ENCODE results near the gene CAPN5. TPM values are rescaled to one million over a fixed set of nuclear protein-coding genes. Genes with fewer than 3 reads are reported as not detected.
"Not testable (repeated sequence)": the region's sequence is repeated elsewhere in the genome, so short reads cannot be mapped to it uniquely, and the experiment has no call there.

Gene CAPN5
- total RNA-seq, 1 experiment from 2014 or later, result 10.4 TPM

DNA sequence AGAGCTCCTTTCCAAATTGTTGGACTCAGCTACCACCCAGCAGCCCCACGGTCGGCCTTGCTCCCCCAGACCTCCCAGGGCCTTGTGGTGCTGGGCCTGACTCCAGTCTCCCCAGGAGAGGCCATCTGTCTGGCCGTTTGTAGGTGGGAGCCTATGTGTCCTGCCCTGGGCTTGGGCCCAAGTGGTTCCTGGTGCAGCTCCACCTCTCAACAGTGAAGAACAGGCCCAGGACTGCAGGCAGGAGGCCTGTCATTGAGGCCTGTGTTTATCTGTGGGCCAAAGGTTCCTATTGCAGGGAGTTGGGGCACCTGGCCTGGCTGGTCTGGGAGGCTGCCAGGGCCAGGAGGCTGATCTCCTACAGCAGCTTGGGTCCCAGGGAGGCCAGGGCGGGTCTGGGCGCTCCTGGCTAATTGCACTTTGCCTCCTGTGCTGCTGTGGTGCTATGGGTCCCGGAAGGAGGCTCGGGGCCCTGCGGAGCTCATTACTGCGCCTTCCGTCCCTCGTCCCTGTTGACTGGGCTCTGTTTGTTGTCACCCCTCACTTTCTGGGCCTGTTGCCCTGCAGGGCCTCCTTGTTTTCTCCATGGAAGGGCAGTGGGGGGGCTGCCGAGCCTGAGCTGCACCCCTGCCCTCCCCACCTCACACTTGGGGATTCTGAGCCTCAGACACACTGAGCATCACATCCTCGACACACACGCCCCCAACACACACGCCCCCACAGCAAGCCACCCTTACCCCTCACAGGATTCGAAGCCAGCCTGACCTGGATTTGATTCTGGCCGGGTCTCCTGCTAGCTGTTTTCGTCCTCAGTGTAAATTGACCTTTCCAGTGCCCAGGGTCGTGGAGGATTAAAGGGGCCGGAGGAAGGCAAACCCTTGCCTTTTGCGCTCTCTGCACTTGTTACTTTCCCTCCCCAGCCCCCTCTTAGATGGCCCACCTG lies 29.1 kb downstream of the CAPN5 start:
- H3K27me3 ChIP-seq (replicated peaks), result no peaks in the 10 kb centered on the region
- DNase-seq (ENCODE audit: low read depth in 1 of 2, low spot score in 2 of 2), result no peak
- no peak overlapping the region for H3K27ac ChIP-seq
- H3K4me3 ChIP-seq, result no peak overlapping the region
- no peaks in the 10 kb centered on the region for H3K4me1 ChIP-seq (replicated peaks)
- H3K9me3 ChIP-seq (replicated peaks), result no peaks in the 10 kb centered on the region
- no peaks in the 10 kb centered on the region for H3K36me3 ChIP-seq

GRCh38 chr11:77096591-77097019 lies 29.8 kb downstream of the CAPN5 start:
- H3K4me1 ChIP-seq (replicated peaks), result no peaks in the 10 kb centered on the region
- no peaks in the 10 kb centered on the region for H3K27me3 ChIP-seq (replicated peaks)
- DNase-seq (ENCODE audit: low read depth in 1 of 2, low spot score in 2 of 2), result no peak
- no peaks in the 10 kb centered on the region for H3K9me3 ChIP-seq (replicated peaks)
- H3K36me3 ChIP-seq, result no peaks in the 10 kb centered on the region
- no peak overlapping the region for H3K27ac ChIP-seq
- no peak overlapping the region for H3K4me3 ChIP-seq

DNA sequence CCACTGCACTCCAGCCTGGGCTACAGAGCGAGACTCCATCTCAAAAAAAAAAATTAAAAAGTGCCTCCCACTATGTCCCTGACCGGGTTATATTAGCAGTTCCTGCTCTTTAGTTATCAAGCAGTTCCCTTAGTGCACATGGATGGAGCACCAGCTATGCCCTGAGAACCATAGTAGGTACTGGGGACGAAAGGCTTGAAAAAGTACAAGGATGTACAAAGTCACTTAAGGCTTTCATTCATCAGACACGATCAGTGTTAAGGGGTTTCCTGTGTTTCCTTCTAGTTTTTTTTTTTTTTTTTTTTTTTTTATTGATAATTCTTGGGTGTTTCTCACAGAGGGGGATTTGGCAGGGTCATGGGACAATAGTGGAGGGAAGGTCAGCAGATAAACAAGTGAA lies 30.4 kb downstream of the CAPN5 start:
- not testable (repeated sequence) for H3K27me3 ChIP-seq (replicated peaks); H3K9me3 ChIP-seq (replicated peaks); DNase-seq (ENCODE audit: low read depth in 1 of 2, low spot score in 2 of 2); H3K36me3 ChIP-seq; H3K27ac ChIP-seq; H3K4me1 ChIP-seq (replicated peaks); H3K4me3 ChIP-seq

- Histone ChIP-seq H3K9me3 (replicated peaks) (no peaks in the 10 kb centered on the region), H3K36me3 (no peaks in the 10 kb centered on the region), H3K27me3 (replicated peaks) (no peaks in the 10 kb centered on the region), H3K4me3 (no peak overlapping the region), H3K4me1 (replicated peaks) (no peaks in the 10 kb centered on the region), H3K27ac (no peak overlapping the region)
- no peak for DNase-seq (ENCODE audit: low read depth in 1 of 2, low spot score in 2 of 2)
Measured at GRCh38 chr11:77100166-77101042, 33.6 kb downstream of the CAPN5 start.

GRCh38 chr11:77101043-77101537 lies 34.3 kb downstream of the CAPN5 start:
- no peak for DNase-seq (ENCODE audit: low read depth in 1 of 2, low spot score in 2 of 2)
- H3K4me3 ChIP-seq, result no peak overlapping the region
- no peaks in the 10 kb centered on the region for H3K27me3 ChIP-seq (replicated peaks)
- no peaks in the 10 kb centered on the region for H3K9me3 ChIP-seq (replicated peaks)
- no peaks in the 10 kb centered on the region for H3K36me3 ChIP-seq
- no peak overlapping the region for H3K27ac ChIP-seq
- H3K4me1 ChIP-seq (replicated peaks), result no peaks in the 10 kb centered on the region

DNA sequence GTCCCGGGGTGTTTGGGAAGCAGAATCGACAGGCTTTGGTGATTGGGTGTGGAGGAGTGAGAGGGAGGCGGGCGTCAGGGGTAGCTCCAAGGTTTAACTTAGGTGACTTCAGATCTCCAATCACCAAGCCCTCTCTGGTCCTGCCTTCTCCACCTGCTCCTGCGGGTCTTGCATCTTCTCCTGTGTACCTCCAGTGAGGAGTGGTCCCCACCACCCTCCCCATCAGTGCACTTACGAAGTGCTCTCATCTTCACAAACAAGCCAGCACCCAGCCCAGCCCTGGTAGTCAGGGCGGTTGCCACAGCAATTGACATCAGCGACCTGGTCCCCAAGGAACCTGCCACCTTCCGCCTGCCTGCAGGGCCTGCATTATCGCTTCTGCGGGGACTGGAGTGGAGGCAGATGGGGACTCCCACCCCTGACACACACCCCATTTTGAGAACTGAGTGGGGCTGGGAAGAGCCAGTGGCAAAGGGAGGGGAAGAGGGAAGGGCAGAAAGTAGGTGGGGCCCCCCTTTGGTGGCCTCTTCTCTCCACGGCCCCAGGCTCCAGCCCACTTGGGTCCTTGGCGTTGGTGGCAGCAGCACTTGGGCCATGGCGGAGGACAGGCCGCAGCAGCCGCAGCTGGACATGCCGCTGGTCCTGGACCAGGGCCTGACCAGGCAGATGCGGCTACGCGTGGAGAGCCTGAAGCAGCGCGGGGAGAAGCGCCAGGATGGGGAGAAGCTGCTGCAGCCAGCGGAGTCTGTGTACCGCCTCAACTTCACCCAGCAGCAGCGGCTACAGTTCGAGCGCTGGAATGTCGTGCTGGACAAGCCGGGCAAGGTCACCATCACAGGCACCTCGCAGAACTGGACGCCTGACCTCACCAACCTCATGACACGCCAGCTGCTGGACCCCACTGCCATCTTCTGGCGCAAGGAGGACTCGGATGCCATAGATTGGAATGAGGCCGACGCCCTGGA lies 35.8 kb downstream of the CAPN5 start, which contains the start of gene OMP:
OMP (plus strand) TSS at position 595 of the 965 bp plus-strand sequence; CDS start at position 595, 0 bp downstream.
- no peak for DNase-seq (ENCODE audit: low read depth in 1 of 2, low spot score in 2 of 2)
- Histone ChIP-seq H3K9me3 (replicated peaks) (no peaks in the 10 kb centered on the region), H3K27me3 (replicated peaks) (no peaks in the 10 kb centered on the region), H3K4me1 (replicated peaks) (peaks cover 5% of the 10 kb centered on the region), H3K36me3 (no peaks in the 10 kb centered on the region), H3K4me3 (no peak within 1 kb of the TSS), H3K27ac (no peak within 1 kb of the TSS)

DNA sequence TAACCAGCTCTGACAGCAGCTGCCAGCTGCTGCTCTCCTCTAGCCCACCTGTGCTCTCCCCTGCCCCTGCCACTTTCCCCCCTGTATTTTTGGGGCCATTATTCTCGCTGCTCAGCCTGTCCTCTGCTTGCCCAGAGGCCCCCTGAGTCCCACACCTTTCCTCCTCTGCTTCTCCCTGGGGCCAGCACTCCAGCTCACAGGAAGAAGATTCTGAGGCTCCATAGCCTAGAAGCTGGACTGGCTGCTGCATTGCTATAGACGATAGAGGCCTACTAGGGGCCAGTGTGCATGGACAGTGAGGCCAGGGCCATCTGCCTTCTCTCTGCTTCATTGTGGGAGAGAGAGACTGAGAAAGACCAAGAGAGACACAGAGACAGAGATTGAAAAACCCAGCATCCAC lies 36.5 kb downstream of the CAPN5 start:
- H3K4me1 ChIP-seq (replicated peaks), result peaks cover 12% of the 10 kb centered on the region
- H3K4me3 ChIP-seq, result no peak overlapping the region
- no peak overlapping the region for H3K27ac ChIP-seq
- H3K36me3 ChIP-seq, result no peaks in the 10 kb centered on the region
- DNase-seq (ENCODE audit: low read depth in 1 of 2, low spot score in 2 of 2), result no peak
- no peaks in the 10 kb centered on the region for H3K27me3 ChIP-seq (replicated peaks)
- no peaks in the 10 kb centered on the region for H3K9me3 ChIP-seq (replicated peaks)

- H3K27me3 ChIP-seq (replicated peaks), result no peaks in the 10 kb centered on the region
- no peaks in the 10 kb centered on the region for H3K9me3 ChIP-seq (replicated peaks)
- no peak for DNase-seq (ENCODE audit: low read depth in 1 of 2, low spot score in 2 of 2)
- H3K4me1 ChIP-seq (replicated peaks), result peaks cover 23% of the 10 kb centered on the region
- no peak overlapping the region for H3K4me3 ChIP-seq
- H3K27ac ChIP-seq, result no peak overlapping the region
- H3K36me3 ChIP-seq, result no peaks in the 10 kb centered on the region
Measured at GRCh38 chr11:77104727-77105126, 38.0 kb downstream of the CAPN5 start.

DNA sequence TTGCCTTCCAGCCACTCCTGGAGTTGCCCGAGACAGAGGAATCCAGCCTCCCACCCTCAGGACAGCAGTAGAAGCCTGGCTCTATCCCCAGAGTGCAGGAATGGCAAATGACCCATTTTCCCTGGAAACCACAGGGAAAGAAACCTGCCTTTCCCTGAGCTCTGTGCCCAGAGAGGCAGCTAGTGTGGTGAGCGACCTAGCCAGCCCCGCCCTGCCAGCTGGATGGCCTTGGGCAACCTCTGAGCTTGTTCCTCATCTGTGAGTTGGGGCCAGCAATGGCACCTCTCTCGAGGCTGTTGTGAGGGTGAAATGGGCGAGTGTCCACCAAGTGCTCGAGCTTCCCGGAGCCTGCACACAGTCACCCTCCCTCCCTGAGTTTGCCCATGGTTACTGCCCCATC lies 39.5 kb downstream of the CAPN5 start:
- Histone ChIP-seq H3K9me3 (replicated peaks) (no peaks in the 10 kb centered on the region), H3K27me3 (replicated peaks) (no peaks in the 10 kb centered on the region), H3K27ac (no peak overlapping the region), H3K36me3 (no peaks in the 10 kb centered on the region), H3K4me3 (no peak overlapping the region), H3K4me1 (replicated peaks) (peaks cover 23% of the 10 kb centered on the region)
- no peak for DNase-seq (ENCODE audit: low read depth in 1 of 2, low spot score in 2 of 2)

DNA sequence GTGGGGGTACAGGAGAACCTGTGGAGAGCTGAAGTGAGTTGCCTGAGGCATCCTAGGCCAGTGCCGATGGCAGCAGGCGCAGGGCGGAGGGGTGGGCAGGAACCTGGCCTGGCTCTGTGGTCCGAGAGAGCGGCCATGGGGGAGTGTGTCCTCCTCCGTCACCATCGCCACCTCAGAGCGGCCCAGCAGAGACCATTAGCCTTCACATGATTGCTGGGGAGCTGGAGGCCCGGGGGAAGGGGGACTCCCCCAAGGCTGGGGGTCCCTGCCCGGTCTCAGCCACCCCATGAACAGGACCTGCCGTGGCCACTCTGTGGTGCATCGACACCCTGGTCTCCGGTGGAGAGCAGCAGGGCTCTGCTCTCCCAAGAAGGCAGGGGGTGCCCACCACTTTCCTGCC lies 40.0 kb downstream of the CAPN5 start:
- Histone ChIP-seq H3K27ac (no peak overlapping the region), H3K27me3 (replicated peaks) (no peaks in the 10 kb centered on the region), H3K4me1 (replicated peaks) (peaks cover 23% of the 10 kb centered on the region), H3K4me3 (no peak overlapping the region), H3K36me3 (no peaks in the 10 kb centered on the region), H3K9me3 (replicated peaks) (no peaks in the 10 kb centered on the region)
- no peak for DNase-seq (ENCODE audit: low read depth in 1 of 2, low spot score in 2 of 2)

DNA sequence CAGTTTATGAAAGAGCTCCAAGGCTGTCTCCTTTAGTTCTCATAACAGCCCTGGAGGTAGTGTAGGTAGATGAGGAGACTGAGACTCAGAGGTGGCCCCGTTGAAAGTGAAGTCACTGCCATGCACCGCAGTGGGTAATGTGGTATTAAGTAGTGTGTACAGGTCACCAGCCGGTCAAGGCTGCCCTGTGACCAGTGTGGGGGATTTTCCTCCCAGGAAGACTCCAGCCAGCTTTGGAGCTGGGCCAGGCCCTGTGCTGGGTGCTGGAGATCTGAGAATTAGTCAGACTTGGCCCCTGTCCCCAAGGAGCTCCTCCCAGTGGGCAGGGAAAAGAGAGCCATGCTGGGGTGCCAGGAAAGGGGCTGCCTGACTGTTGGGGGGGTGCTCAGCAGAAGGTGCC lies 41.2 kb downstream of the CAPN5 start:
- H3K36me3 ChIP-seq, result no peaks in the 10 kb centered on the region
- peak; percentile 67 to 83 for DNase-seq (ENCODE audit: low read depth in 1 of 2, low spot score in 2 of 2)
- H3K9me3 ChIP-seq (replicated peaks), result no peaks in the 10 kb centered on the region
- H3K4me3 ChIP-seq, result no peak overlapping the region
- H3K27ac ChIP-seq, result no peak overlapping the region
- peaks cover 23% of the 10 kb centered on the region for H3K4me1 ChIP-seq (replicated peaks)
- H3K27me3 ChIP-seq (replicated peaks), result no peaks in the 10 kb centered on the region

DNA sequence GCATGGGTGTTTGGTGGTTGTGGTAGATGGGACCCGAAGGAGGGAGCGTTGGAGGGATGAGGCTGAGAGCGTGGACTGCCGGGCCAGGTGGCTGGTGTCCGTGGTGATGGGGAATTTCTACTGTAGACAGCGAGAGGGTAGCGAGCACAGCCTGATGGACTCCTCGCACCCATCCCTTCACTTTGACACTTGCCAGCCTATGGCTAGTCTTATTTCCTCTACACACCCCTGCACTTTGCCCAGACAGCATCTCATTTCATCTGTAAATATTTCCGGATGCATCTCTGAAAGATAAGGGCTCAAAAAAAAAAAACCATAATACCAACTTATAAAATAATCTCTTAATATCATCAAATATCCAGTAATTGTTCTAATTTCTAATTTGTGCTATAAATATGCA lies 41.7 kb downstream of the CAPN5 start:
- Histone ChIP-seq H3K4me1 (replicated peaks) (peaks cover 23% of the 10 kb centered on the region), H3K4me3 (no peak overlapping the region), H3K36me3 (no peaks in the 10 kb centered on the region), H3K9me3 (replicated peaks) (no peaks in the 10 kb centered on the region), H3K27ac (no peak overlapping the region), H3K27me3 (replicated peaks) (no peaks in the 10 kb centered on the region)
- no peak for DNase-seq (ENCODE audit: low read depth in 1 of 2, low spot score in 2 of 2)
